Renal pelvis (tissue), 12 donors: ENCODE measurements around the gene ZNF581. TPM values are rescaled to one million over a fixed set of nuclear protein-coding genes. Genes with fewer than 3 reads are reported as not detected.
A peak's percentile ranks its signal among the peaks of the same experiment; 100 is the strongest.

Experiments used
- DNase-seq: peaks from one replicate; pipeline ENCODE4 v3.0.0-alpha.2; 2013
- long read RNA-seq, 16 experiments: transcript quantifications; one replicate each; lab custom pipeline, GENCODE V29; 2026
- polyA plus RNA-seq, 3 donors: library from polyadenylated mRNA; unstranded; fragments of 120-200 nt; gene quantifications; one replicate each; pipeline ENCODE4 v1.2.1, GENCODE V29; 2013; ENCODE audit not compliant: insufficient read length in 3 of 3

The ZNF581 gene, protein sequence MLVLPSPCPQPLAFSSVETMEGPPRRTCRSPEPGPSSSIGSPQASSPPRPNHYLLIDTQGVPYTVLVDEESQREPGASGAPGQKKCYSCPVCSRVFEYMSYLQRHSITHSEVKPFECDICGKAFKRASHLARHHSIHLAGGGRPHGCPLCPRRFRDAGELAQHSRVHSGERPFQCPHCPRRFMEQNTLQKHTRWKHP
- 10 to 100 TPM; 28.3 to 35.1 (median 32.8) TPM for polyA plus RNA-seq
- long read RNA-seq, donor 1, transcript ZNF581-201 (2 exons, 1,298 nt) = major isoform, 27 of 29 reads
- long read RNA-seq, donor 1, partial matches to known transcripts = 0 of 29 reads
- long read RNA-seq, donor 1, other reads (novel, unspliced or antisense) = 0 of 29 reads
- long read RNA-seq, donor 2, transcript ZNF581-201 (2 exons, 1,298 nt) = major isoform, 28 of 29 reads
- long read RNA-seq, donor 2, partial matches to known transcripts = 0 of 29 reads
- long read RNA-seq, donor 2, other reads (novel, unspliced or antisense) = 0 of 29 reads
- long read RNA-seq, donor 3, transcript ZNF581-201 (2 exons, 1,298 nt) = major isoform, 18 of 18 reads
- long read RNA-seq, donor 3, partial matches to known transcripts = 0 of 18 reads
- long read RNA-seq, donor 3, other reads (novel, unspliced or antisense) = 0 of 18 reads
- long read RNA-seq, donor 4, transcript ZNF581-201 (2 exons, 1,298 nt) = major isoform, 27 of 27 reads
- long read RNA-seq, donor 4, partial matches to known transcripts = 0 of 27 reads
- long read RNA-seq, donor 4, other reads (novel, unspliced or antisense) = 0 of 27 reads
- long read RNA-seq, donor 5, transcript ZNF581-201 (2 exons, 1,298 nt) = major isoform, 10 of 10 reads
- long read RNA-seq, donor 5, partial matches to known transcripts = 0 of 10 reads
- long read RNA-seq, donor 5, other reads (novel, unspliced or antisense) = 0 of 10 reads
- long read RNA-seq, donor 6, transcript ZNF581-201 (2 exons, 1,298 nt) = major isoform, 20 of 20 reads
- long read RNA-seq, donor 6, partial matches to known transcripts = 0 of 20 reads
- long read RNA-seq, donor 6, other reads (novel, unspliced or antisense) = 0 of 20 reads
- long read RNA-seq, donor 7, transcript ZNF581-201 (2 exons, 1,298 nt) = major isoform, 22 of 23 reads
- long read RNA-seq, donor 7, partial matches to known transcripts = 0 of 23 reads
- long read RNA-seq, donor 7, other reads (novel, unspliced or antisense) = 0 of 23 reads
- long read RNA-seq, donor 8, partial matches to known transcripts = 0 of 3 reads
- long read RNA-seq, donor 8, other reads (novel, unspliced or antisense) = 0 of 3 reads
- long read RNA-seq, donor 9, transcript ZNF581-201 (2 exons, 1,298 nt) = major isoform, 21 of 29 reads
- long read RNA-seq, donor 9, partial matches to known transcripts = 8 of 29 reads
- long read RNA-seq, donor 9, other reads (novel, unspliced or antisense) = 0 of 29 reads
- long read RNA-seq, donor 10, transcript ZNF581-201 (2 exons, 1,298 nt) = major isoform, 14 of 14 reads
- long read RNA-seq, donor 10, partial matches to known transcripts = 0 of 14 reads
- long read RNA-seq, donor 10, other reads (novel, unspliced or antisense) = 0 of 14 reads
- long read RNA-seq, donor 11, transcript ZNF581-201 (2 exons, 1,298 nt) = major isoform, 16 of 17 reads
- long read RNA-seq, donor 11, partial matches to known transcripts = 0 of 17 reads
- long read RNA-seq, donor 11, other reads (novel, unspliced or antisense) = 0 of 17 reads
- long read RNA-seq, donor 12, transcript ZNF581-201 (2 exons, 1,298 nt) = major isoform, 23 of 24 reads
- long read RNA-seq, donor 12, partial matches to known transcripts = 0 of 24 reads
- long read RNA-seq, donor 12, other reads (novel, unspliced or antisense) = 0 of 24 reads
- long read RNA-seq, donor 13, transcript ZNF581-201 (2 exons, 1,298 nt) = major isoform, 9 of 9 reads
- long read RNA-seq, donor 13, partial matches to known transcripts = 0 of 9 reads
- long read RNA-seq, donor 13, other reads (novel, unspliced or antisense) = 0 of 9 reads
- long read RNA-seq, donor 14, transcript ZNF581-201 (2 exons, 1,298 nt) = major isoform, 30 of 30 reads
- long read RNA-seq, donor 14, partial matches to known transcripts = 0 of 30 reads
- long read RNA-seq, donor 14, other reads (novel, unspliced or antisense) = 0 of 30 reads
- long read RNA-seq, donor 15, transcript ZNF581-201 (2 exons, 1,298 nt) = major isoform, 30 of 31 reads
- long read RNA-seq, donor 15, partial matches to known transcripts = 0 of 31 reads
- long read RNA-seq, donor 15, other reads (novel, unspliced or antisense) = 0 of 31 reads
- long read RNA-seq, donor 16, transcript ZNF581-201 (2 exons, 1,298 nt) = major isoform, 27 of 35 reads
- long read RNA-seq, donor 16, partial matches to known transcripts = 7 of 35 reads
- long read RNA-seq, donor 16, other reads (novel, unspliced or antisense) = 0 of 35 reads

DNA sequence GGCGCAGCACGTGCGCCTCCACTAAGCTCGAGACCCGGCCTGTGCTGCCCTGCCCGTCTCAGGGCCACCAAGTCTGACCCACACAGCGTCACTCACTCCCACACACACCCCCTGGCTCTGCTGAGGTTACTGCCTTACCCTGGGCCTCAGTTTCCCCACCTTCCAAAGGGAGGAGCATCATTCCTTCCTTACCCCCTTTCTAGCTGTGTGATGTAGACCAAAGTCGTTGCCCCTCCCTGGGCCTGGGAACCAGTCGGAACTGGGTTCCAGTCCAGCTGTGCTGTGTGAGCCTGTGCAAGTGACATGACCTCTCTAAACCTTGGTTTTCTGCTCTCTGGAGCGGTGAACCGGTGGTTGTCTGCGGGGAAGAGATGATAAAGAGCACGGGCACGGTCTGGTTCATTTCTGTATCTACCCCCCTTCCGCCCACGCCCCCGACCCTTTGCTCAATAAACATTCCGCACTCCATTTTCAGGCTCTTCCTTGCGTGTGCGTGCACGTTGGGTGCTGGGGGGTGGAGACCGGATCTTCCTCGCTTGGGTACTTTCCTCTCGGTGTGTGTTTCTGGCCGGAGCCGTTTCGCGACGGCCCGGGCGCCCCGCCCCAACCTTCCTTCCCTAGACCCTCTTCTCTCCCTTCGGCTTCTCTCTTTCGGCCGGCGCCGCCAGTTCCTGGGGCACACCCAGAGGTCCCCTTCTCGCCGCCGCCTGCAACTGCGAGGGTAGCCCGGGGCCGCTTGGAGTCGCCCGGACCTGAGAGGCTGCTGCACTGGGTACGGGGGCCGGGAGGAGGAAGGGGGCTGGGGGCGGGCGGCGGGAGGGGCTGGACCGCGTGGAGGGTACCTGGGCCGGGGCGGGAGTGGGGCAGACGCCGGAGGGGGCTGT lies at the start of gene ZNF581:
ZNF581 (plus strand) TSS at position 647 of the 884 bp plus-strand sequence. CDS start 923 bp downstream, outside the sequence.
- DNase-seq = peak; percentile 71

DNA sequence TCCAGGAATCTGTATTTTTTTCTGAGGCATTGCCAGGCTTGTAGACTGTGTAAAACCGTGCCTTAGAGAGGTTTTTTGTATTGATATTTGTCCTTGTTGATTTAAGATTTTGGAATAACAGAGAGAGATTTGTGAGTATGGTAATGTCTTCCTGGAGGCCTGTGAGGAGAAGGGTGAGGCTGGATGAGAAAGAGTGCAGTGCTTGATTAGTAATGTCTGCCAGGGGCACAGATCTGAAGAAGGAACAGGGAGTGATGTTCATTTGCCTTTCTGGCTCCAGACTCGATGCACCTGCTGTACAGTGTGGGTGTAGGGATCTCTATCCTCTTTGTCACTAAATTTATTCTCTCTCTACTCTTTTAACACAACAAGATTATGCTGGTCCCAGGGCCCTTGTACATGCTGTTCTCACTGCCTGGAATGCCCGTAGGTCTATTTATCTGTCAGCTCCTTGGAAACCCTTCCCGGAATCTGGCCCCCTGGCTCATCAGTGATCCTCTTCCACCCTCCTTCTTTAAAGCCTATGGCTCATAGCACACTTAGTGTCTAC lies 48.4 kb upstream of the ZNF581 start:
- DNase-seq = no peak

DNA sequence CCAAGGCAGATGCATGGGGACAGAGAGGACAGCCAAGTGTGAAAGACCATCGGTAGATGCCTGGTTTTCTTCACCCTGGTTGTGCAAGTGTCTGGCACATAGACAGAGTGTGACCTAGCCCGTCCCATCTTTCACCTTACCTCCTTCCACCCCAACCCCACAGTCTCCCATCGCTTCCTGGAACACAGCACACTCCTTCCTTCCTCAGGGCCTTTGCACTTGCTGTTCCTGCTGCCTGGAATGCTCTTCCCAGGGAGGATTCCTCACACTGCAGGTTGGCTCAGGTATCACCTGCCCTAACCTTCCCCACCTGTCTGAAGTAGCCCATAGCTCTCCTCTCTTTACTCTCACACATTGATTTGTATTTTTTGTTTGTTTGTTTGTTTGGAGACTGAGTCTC lies 47.1 kb upstream of the ZNF581 start:
- no peak for DNase-seq

DNA sequence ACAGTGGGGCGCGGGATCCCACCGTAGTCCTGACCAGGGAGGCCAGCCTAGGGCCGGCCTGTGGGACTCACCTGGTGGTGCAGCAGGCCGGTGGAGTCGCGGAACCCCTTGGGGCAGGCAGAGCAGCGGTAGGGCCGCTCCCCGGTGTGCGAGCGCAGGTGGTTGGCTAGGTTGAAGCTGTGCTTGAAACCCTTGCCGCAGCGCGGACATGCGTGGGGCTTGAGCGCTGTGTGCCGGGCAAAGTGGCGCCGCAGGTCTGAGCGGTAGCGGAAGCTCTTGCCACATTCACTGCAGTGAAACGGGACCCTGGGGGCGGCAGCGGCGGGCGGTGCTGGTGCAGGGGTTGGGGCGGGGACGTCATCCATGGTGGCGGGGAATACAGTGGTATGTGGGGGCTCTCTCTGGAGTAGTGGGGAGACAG lies 45.9 kb upstream of the ZNF581 start:
- DNase-seq = no peak

DNA sequence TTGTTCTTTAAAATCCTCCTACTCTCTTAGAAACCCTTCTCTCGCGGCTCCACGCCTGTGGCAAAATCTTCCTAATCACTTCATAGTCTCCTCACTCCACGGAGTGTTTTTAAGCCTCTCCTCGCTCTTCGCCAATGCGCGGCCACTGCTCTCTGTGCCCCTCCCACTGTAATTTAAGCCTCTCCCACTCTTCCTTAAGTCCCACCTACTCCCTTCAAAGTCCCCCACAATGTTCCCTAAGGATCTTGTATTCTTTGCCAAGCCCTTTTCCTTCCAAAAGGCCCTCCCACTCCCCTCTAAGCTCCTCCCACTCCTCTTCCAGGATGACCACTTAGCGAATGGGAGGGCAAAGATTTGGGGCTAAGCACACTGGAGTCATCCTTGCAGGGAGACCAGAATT lies 45.4 kb upstream of the ZNF581 start:
- DNase-seq = no peak

DNA sequence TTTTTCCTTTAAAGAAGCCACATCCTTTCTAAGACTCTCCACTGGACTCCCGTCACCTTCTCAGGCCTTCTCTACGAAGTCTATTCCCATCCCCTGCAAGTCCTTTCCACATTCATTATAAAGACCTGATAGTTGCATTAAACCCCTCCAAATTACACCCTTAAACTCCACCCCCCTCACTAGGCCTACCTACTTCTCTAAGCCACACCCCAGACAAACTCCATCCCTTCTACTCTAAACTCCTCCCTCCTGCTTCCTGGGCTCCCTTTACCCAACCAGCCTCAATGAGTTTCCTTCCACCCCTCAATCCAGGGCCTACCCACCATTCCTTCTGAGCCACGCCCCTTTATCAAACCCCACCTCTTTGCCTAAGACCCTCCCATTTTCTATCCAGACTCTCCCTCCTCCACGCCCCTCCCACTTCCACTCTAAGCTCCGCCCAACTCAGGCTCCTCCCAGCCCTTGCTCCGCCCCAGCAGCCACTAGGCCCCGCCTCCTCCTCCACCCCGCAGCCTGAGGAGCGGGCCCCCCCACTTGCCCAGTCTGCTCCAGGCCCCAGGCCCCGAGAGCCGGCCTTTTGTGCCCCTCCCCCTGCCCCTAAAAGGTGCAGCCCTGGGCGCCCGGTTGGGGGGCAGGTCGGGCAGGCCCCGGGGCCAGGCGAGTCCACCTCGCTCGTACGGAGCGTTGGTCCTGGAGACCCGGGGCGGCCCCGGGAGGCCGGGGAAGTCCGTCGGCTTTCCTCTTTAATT lies 44.6 kb upstream of the ZNF581 start:
- peak; percentile 90 for DNase-seq

DNA sequence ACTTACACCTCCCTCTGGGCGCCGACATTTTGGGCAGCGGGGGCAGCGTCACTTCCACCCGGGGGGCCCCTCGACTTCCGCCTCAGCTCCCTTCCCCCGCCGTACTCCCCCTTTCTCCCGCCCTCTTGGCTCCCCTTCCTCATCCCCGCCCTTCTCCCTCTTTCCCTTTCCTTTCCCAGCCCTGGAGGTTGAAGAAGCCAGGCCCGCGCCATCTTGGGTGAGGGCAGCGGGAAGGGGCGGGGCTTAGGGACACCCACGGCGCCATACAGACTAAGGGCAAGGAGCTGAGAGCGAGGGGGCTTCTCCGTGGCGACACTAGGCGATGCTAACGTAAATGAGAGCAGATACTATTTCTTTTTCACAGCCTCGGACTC lies 44.0 kb upstream of the ZNF581 start, which contains the start of gene FIZ1:
FIZ1 (minus strand) TSS at position 50 of the 374 bp plus-strand sequence. CDS start 1,652 bp downstream, outside the sequence.
- DNase-seq = peak; percentile 100

DNA sequence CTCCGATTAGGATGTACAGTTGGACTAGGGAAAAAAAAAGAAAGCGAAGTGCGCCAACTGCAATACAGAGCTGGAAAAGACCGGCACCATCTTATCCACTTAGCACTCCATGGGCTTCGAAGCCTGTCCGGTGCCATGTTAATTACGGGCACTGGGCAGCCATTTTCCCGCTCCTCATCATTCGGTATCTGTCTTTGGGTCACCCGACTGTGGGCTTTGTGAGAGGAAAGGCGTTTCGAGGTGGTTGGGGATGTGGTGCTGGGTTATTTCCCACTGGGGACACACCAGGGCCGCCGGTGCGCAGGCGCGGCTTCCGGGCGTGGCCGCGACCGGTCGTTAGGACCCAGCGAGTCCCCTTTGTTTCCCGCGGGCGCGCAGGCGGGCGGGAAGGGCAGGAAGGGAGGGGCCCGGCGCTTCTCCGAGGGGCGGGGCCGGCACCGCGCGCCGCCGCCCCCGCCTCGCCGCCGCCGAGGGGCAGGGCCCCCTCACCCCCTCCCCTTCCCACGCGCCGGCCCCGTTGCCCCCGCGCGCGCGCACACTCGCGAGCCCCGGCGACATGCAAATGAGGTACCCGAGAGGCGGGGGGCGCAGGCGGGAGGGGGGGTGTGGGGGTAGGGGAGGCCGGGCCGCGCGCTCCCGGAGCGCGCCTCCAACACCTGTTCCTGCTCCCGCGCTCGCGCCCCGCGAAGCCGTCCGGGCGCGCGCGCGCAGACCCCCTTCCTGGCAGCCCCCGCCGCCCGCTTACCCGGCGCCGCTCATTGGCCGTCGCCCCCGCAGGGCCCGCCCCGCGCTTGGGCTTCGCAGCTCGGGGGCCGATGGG lies 43.4 kb upstream of the ZNF581 start, which contains the start of gene ZNF524:
ZNF524 (plus strand) TSS at position 447 of the 820 bp plus-strand sequence. CDS start 1,825 bp downstream, outside the sequence.
- DNase-seq = peak; percentile 93

DNA sequence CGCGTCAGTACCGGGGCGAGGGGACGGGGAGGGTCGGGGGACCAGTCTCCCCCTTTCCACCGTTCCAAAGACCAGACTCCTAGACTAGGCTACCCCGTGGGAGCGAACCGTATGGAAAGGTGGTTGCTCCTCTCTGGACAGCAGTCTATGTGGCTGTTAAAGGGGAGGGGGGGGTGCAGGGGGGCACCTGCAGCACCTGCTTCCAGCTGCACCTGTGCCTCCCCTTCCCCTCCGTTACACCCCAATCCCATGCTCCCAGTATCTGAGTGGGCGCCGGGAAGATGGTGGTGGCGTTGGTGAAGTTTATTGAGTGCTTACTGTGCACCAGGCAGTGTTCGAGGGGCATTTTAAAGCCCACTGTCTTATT lies 42.8 kb upstream of the ZNF581 start:
- no peak for DNase-seq

DNA sequence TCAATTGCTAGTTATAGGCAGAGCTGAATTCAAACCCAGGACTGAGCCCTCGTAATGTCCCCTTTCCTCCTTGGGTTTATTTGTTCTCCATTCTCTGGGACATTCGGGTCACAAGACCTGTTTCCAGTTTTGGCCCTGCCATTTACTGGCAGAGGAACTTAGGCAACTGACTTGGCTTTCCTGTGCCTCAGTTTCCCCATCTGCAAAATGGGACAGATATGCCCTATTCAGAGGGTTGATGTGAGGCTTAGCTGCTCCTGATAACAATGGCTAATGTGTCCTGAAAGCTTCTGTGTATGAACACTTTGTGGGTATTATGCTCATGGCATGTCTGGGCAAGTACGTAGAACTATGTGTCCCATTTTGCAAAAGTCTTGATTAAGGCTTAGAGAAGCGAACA lies 42.4 kb upstream of the ZNF581 start:
- DNase-seq = no peak

DNA sequence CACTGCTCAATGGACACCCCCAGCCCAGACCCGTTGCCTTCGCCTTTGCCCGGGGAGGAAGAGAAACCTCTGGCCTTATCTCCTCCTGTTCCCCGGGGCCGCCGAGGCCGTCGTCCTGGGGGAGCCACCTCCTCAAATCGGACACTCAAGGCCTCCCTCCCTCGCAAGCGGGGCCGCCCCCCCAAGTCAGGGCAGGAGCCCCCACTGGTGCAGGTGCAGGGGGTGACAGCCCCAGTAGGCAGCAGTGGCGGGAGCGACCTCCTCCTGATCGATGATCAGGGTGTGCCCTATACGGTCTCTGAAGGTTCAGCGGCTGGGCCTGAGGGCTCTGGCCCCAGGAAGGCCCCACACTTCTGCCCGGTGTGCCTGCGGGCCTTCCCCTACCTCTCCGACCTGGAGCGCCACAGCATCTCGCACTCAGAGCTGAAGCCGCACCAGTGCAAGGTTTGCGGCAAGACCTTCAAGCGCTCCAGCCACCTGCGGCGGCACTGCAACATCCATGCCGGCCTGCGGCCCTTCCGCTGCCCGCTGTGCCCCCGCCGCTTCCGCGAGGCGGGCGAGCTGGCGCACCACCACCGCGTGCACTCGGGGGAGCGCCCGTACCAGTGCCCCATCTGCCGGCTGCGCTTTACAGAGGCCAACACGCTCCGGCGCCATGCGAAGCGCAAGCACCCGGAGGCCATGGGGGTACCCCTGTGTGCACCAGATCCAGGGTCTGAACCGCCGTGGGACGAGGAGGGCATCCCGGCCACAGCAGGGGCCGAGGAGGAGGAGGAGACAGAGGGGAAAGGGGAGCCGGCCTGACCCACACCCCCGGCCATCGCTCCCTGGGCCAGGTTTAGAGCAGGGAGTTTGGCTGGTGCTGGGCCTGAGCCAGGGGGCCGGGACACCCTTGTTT lies 41.1 kb upstream of the ZNF581 start:
- DNase-seq = no peak

DNA sequence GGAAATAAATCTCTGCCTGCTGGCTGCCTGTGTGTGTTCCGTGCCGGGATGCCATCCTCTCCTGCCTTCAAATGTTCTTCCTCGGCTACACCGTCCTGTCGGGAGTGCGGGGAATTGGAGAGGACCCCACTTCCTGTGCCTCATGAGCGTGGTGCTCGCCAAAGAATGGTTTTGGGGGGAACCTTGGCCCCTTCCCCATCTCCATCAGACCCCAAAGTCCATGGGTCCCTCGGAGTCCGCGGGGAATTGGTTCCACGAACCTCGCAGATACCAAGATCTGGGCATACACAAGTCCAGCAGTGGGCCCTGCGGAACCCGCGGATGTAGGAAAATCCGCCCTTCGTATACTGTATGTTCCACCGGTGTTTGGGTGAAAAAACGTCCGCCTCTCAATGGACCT lies 40.3 kb upstream of the ZNF581 start:
- no peak for DNase-seq

DNA sequence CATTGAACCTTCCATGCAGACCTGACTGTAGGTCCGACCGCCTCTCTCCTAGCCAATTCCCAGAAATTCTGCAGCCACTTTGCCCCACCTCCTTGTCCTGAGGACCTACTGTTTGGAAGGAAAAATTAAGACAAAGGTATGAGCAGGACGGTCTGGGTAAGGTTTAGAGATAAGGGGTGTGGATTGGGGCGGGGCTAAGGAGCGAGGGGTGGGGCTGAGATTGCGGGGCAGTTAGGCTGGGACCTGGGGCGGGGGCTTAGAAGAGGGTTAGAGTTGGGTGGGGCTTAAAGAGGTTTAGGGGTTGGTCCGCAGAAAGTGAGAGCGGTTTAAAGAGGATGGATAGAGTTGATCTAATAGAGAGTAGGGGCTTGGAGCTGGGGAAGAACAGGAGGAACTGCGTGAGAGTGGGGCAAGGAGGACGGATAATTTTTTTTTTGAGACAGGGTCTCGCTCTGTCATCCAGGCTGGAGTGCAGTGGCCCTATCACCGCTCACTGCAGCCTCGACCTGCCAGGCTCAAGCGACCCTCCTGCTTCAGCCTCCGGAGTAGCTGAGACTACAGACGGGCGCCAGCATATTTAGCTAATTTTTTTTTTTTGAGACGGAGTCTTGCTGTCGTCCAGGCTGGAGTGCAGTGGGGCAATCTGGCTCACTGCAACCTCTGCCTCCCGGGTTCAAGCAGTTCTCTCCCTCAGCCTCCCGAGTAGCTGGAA lies 39.7 kb upstream of the ZNF581 start:
- no peak for DNase-seq

DNA sequence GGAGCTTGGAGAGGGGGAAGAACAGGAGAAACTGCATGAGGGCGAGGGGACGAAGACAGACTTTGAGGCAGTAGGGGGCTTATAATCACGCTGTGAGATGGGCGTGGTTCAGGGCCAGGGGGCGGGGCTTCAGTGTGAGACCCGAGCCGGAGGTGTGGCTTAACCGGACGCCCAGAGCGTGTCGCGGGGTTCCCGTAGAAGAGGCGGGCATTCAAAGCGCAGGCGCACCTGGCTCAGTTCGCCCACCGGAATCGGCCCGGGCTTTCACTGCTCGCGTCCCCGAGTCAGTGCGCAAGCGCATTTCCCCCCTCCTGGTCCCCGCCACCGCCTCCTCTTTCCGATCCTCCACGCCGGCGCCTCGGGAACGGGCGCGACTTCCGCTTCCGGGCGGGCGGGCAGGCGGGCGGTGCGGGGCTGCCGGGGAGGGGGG lies 38.2 kb upstream of the ZNF581 start:
- DNase-seq = peak; percentile 97
